H1 (cell line): ENCODE measurements around the gene IFNGR1.

Source experiments
- BACH1 ChIP-seq: IDR thresholded peaks from 2 replicates; pipeline ENCODE4 v1.6.1; 2012; ENCODE audit warnings: low read length, improper control_type of control experiment
- CHD2 ChIP-seq: IDR thresholded peaks from 2 replicates; pipeline ENCODE4 v1.6.1; 2012; ENCODE audit warnings: low read length, improper control_type of control experiment
- EP300 ChIP-seq, 2 experiments: IDR thresholded peaks; 1 replicate in 1 of 2; 2 replicates in 1 of 2; pipeline ENCODE4 v1.6.1; 2011 to 2012; ENCODE audit warnings: low read depth in 2 of 2, low read length in 2 of 2, mild to moderate bottlenecking in 2 of 2, borderline replicate concordance in 1 of 2, inconsistent platforms in 1 of 2, moderate library complexity in 1 of 2
- FOSL1 ChIP-seq: IDR thresholded peaks from 2 replicates; pipeline ENCODE4 v1.6.1; 2011; ENCODE audit warnings: mild to moderate bottlenecking, low read depth, low read length, moderate library complexity; ENCODE audit not compliant: insufficient read depth
- GTF2F1 ChIP-seq: IDR thresholded peaks from 2 replicates; pipeline ENCODE4 v1.6.1; 2012; ENCODE audit warnings: low read depth, low read length, improper control_type of control experiment, borderline replicate concordance
- HDAC6 ChIP-seq: IDR thresholded peaks from one replicate; pipeline ENCODE4 v1.7.1; 2012; ENCODE audit warnings: low read depth, mild to moderate bottlenecking, inconsistent platforms, low read length, moderate library complexity
- POLR2A ChIP-seq, 2 experiments: IDR thresholded peaks; 1 replicate in 1 of 2; 2 replicates in 1 of 2; pipeline ENCODE4 v1.6.1; 2011; ENCODE audit warnings: low read depth in 2 of 2, low read length in 2 of 2, mild to moderate bottlenecking in 2 of 2; ENCODE audit errors: control extremely low read depth in 1 of 2
- POLR2AphosphoS5 ChIP-seq: IDR thresholded peaks from 2 replicates; pipeline ENCODE4 v1.6.1; 2011; ENCODE audit warnings: low read depth, low read length
- RFX5 ChIP-seq: IDR thresholded peaks from 2 replicates; pipeline ENCODE4 v1.6.1; 2011; ENCODE audit warnings: low read depth, low read length, improper control_type of control experiment, borderline replicate concordance
- SP1 ChIP-seq: IDR thresholded peaks from 2 replicates; pipeline ENCODE4 v1.6.1; 2011; ENCODE audit warnings: low read depth, low read length
- TAF7 ChIP-seq: optimal IDR thresholded peaks from 2 replicates; pipeline ENCODE3; 2011; ENCODE audit warnings: low read depth, mild to moderate bottlenecking, inconsistent platforms, low read length, moderate library complexity, borderline replicate concordance
- TF ChIP-seq, protein P1 (sequence below), 3 experiments: IDR thresholded peaks; 1 replicate in 2 of 3; 2 replicates in 1 of 3; pipeline versions ENCODE4 v1.5.1 to v1.6.1; 2011; ENCODE audit warnings: low read length in 3 of 3, mild to moderate bottlenecking in 3 of 3, inconsistent platforms in 2 of 3, low read depth in 1 of 3, moderate library complexity in 1 of 3; ENCODE audit not compliant: insufficient read depth in 1 of 3; ENCODE audit errors: control extremely low read depth in 1 of 3
- TF ChIP-seq, protein P2 (sequence below): IDR thresholded peaks from 2 replicates; pipeline ENCODE4 v1.6.1; 2011; ENCODE audit warnings: low read depth, mild to moderate bottlenecking, low read length; ENCODE audit not compliant: insufficient read depth

DNA sequence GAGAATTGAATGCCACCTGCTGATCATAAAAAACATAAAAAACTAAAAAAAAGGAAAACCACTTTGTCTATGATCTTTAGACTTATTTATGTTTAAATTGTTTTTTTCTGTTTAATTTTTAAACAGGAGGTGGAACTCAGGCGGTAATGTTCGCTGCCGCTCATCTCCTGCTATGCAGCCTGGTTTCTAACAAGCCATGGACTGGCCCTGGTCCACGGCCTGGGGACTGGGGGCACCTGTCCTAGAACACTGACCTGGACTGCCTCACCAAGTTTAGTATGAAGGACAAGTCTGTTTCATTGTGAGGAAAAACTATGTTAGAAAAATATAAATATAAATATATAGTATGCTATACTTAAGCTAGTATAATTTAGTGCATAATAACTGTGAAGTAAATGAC, 27.0 kb upstream of the IFNGR1 start:
- TF ChIP-seq, protein P1, sequence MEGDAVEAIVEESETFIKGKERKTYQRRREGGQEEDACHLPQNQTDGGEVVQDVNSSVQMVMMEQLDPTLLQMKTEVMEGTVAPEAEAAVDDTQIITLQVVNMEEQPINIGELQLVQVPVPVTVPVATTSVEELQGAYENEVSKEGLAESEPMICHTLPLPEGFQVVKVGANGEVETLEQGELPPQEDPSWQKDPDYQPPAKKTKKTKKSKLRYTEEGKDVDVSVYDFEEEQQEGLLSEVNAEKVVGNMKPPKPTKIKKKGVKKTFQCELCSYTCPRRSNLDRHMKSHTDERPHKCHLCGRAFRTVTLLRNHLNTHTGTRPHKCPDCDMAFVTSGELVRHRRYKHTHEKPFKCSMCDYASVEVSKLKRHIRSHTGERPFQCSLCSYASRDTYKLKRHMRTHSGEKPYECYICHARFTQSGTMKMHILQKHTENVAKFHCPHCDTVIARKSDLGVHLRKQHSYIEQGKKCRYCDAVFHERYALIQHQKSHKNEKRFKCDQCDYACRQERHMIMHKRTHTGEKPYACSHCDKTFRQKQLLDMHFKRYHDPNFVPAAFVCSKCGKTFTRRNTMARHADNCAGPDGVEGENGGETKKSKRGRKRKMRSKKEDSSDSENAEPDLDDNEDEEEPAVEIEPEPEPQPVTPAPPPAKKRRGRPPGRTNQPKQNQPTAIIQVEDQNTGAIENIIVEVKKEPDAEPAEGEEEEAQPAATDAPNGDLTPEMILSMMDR (IDR thresholded peaks at IDR 0.05; ENCODE audit: control extremely low read depth in 1 of 3, insufficient read depth in 1 of 3, low read depth in 1 of 3, low read length in 3 of 3): no peak
- TF ChIP-seq POLR2AphosphoS5: no peak
- no peak for TF ChIP-seq SP1
- no peak for TF ChIP-seq BACH1
- TF ChIP-seq TAF7: no peak
- no peak for TF ChIP-seq POLR2A (IDR thresholded peaks at IDR 0.05; ENCODE audit: control extremely low read depth in 1 of 2, low read depth in 2 of 2, low read length in 2 of 2)
- no peak for TF ChIP-seq FOSL1
- TF ChIP-seq, protein P2, sequence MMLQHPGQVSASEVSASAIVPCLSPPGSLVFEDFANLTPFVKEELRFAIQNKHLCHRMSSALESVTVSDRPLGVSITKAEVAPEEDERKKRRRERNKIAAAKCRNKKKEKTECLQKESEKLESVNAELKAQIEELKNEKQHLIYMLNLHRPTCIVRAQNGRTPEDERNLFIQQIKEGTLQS: no peak
- no peak for TF ChIP-seq GTF2F1
- no peak for TF ChIP-seq RFX5
- no peak for TF ChIP-seq HDAC6
- no peak for TF ChIP-seq EP300 (IDR thresholded peaks at IDR 0.05; ENCODE audit: borderline replicate concordance in 1 of 2, low read depth in 2 of 2, low read length in 2 of 2)
- no peak for TF ChIP-seq CHD2
